ENCODE data around the gene SHTN1.

SHTN1 gene

GRCh38 chr10:116878123-116878522, 126.9 kb downstream of the SHTN1 start:
- H3K36me3 ChIP-seq: no peaks in the 10 kb centered on the region
- TF ChIP-seq CTCF (IDR thresholded peaks at IDR 0.05): no peak
- H3K4me3 ChIP-seq: no peak overlapping the region
- H3K27me3 ChIP-seq: peaks cover 0 to 2% of the 10 kb centered on the region in 2 donors
- H3K4me1 ChIP-seq: no peaks in the 10 kb centered on the region
- H3K27ac ChIP-seq: no peak overlapping the region
- intact Hi-C loops (cut with DNase I; ENCODE audit: low total_unique reads): no loop called here
- no peak for DNase-seq
- H3K9me3 ChIP-seq: no peaks in the 10 kb centered on the region

- intact Hi-C loops (cut with DNase I; ENCODE audit: low total_unique reads): no loop called here
Observed at GRCh38 chr10:116877391-116877790, 127.6 kb downstream of the SHTN1 start.

GRCh38 chr10:116875897-116876296, 129.1 kb downstream of the SHTN1 start:
- no peaks in the 10 kb centered on the region for H3K36me3 ChIP-seq
- TF ChIP-seq CTCF (IDR thresholded peaks at IDR 0.05): no peak
- H3K4me3 ChIP-seq: no peak overlapping the region
- DNase-seq: no peak
- peaks cover 0 to 2% of the 10 kb centered on the region in 2 donors for H3K27me3 ChIP-seq
- H3K4me1 ChIP-seq: no peaks in the 10 kb centered on the region
- no peak overlapping the region for H3K27ac ChIP-seq
- no peaks in the 10 kb centered on the region for H3K9me3 ChIP-seq
- intact Hi-C loops (cut with DNase I; ENCODE audit: low total_unique reads): no loop called here

More at GRCh38 chr10:116877391-116877790, 127.6 kb downstream of the SHTN1 start:
- H3K4me1 ChIP-seq: no peaks in the 10 kb centered on the region
- no peaks in the 10 kb centered on the region for H3K9me3 ChIP-seq
- no peak for TF ChIP-seq CTCF (IDR thresholded peaks at IDR 0.05)
- peaks cover 0 to 2% of the 10 kb centered on the region in 2 donors for H3K27me3 ChIP-seq
- H3K27ac ChIP-seq: no peak overlapping the region
- no peak overlapping the region for H3K4me3 ChIP-seq
- H3K36me3 ChIP-seq: no peaks in the 10 kb centered on the region
- DNase-seq: no peak

GRCh38 chr10:116873134-116873533, 131.9 kb downstream of the SHTN1 start:
- TF ChIP-seq CTCF (IDR thresholded peaks at IDR 0.05): no peak
- no peak overlapping the region for H3K27ac ChIP-seq
- H3K4me1 ChIP-seq: no peaks in the 10 kb centered on the region
- H3K9me3 ChIP-seq: no peaks in the 10 kb centered on the region
- H3K27me3 ChIP-seq: peaks cover 0 to 8% of the 10 kb centered on the region in 2 donors
- no peaks in the 10 kb centered on the region for H3K36me3 ChIP-seq
- intact Hi-C loops (cut with DNase I; ENCODE audit: low total_unique reads): no loop called here
- no peak for DNase-seq
- H3K4me3 ChIP-seq: no peak overlapping the region

GRCh38 chr10:116870949-116871348, 134.0 kb downstream of the SHTN1 start:
- no peaks in the 10 kb centered on the region for H3K4me1 ChIP-seq
- TF ChIP-seq CTCF (IDR thresholded peaks at IDR 0.05): no peak
- peaks cover 0 to 8% of the 10 kb centered on the region in 2 donors for H3K27me3 ChIP-seq
- intact Hi-C loops (cut with DNase I; ENCODE audit: low total_unique reads): no loop called here
- H3K4me3 ChIP-seq: no peak overlapping the region
- no peaks in the 10 kb centered on the region for H3K36me3 ChIP-seq
- H3K9me3 ChIP-seq: no peaks in the 10 kb centered on the region
- no peak overlapping the region for H3K27ac ChIP-seq
- DNase-seq: no peak

GRCh38 chr10:116868722-116869121, 136.3 kb downstream of the SHTN1 start:
- no peak overlapping the region for H3K27ac ChIP-seq
- H3K36me3 ChIP-seq: no peaks in the 10 kb centered on the region
- TF ChIP-seq CTCF (IDR thresholded peaks at IDR 0.05): no peak
- no peak for DNase-seq
- intact Hi-C loops (cut with DNase I; ENCODE audit: low total_unique reads): no loop called here
- H3K4me3 ChIP-seq: no peak overlapping the region
- H3K27me3 ChIP-seq: peaks cover 0 to 6% of the 10 kb centered on the region in 2 donors
- no peaks in the 10 kb centered on the region for H3K9me3 ChIP-seq
- no peaks in the 10 kb centered on the region for H3K4me1 ChIP-seq

All from tibial artery (tissue), 4 donors.